GM23248 (cell line): ENCODE data around the gene REC8. TPM values are rescaled to one million over a fixed set of nuclear protein-coding genes. Genes with fewer than 3 reads are reported as not detected.

Experiments used
- DNase-seq: peaks from one replicate; pipeline ENCODE4 v3.0.0-alpha.2; 2015
- H2AFZ ChIP-seq: fragments of 200-600 bp; sonication (generic); 2 replicates; pipeline ENCODE4 v1.6.1; 2016; ENCODE audit warnings: antibody characterized with exemption
- H3F3A ChIP-seq: fragments of 200-600 bp; sonication (generic); 2 replicates; pipeline ENCODE4 v1.6.1; 2016; ENCODE audit warnings: mild to moderate bottlenecking, antibody characterized with exemption, mixed run types; ENCODE audit not compliant: insufficient read depth
- H3K27ac ChIP-seq: fragments of 200-600 bp; sonication (generic); 2 replicates; pipeline ENCODE4 v1.5.1; 2016; ENCODE audit warnings: mild to moderate bottlenecking
- H3K27me3 ChIP-seq: fragments of 200-600 bp; sonication (generic); replicated peaks from 2 replicates; pipeline ENCODE4 v1.6.1; 2016; ENCODE audit warnings: mild to moderate bottlenecking; ENCODE audit not compliant: insufficient read depth
- H3K36me3 ChIP-seq: fragments of 200-600 bp; sonication (generic); 2 replicates; pipeline ENCODE4 v1.6.1; 2016; ENCODE audit warnings: low read depth, mild to moderate bottlenecking
- H3K4me1 ChIP-seq: fragments of 200-600 bp; sonication (generic); 2 replicates; pipeline ENCODE4 v1.6.1; 2016; ENCODE audit warnings: mild to moderate bottlenecking; ENCODE audit not compliant: insufficient read depth
- H3K4me2 ChIP-seq: fragments of 200-600 bp; sonication (generic); one replicate; pipeline ENCODE4 v1.6.1; 2016; ENCODE audit warnings: mild to moderate bottlenecking; ENCODE audit not compliant: unreplicated experiment
- H3K4me3 ChIP-seq: fragments of 200-600 bp; sonication (generic); 2 replicates; pipeline ENCODE4 v1.5.1; 2016; ENCODE audit warnings: mild to moderate bottlenecking
- H3K79me2 ChIP-seq: fragments of 200-600 bp; sonication (generic); 2 replicates; pipeline ENCODE4 v1.6.1; 2016; ENCODE audit warnings: mild to moderate bottlenecking; ENCODE audit not compliant: insufficient read depth
- H3K9ac ChIP-seq: fragments of 200-600 bp; sonication (generic); 2 replicates; pipeline ENCODE4 v1.6.1; 2016; ENCODE audit warnings: mild to moderate bottlenecking
- H3K9me2 ChIP-seq: fragments of 200-600 bp; sonication (generic); 2 replicates; pipeline ENCODE4 v1.6.1; 2016; ENCODE audit warnings: mixed run types, mild to moderate bottlenecking, moderate library complexity; ENCODE audit not compliant: insufficient read depth
- H3K9me3 ChIP-seq: fragments of 200-600 bp; sonication (generic); one replicate; pipeline ENCODE4 v1.6.1; 2017; ENCODE audit warnings: low read depth
- H4K20me1 ChIP-seq: fragments of 200-600 bp; sonication (generic); 2 replicates; pipeline ENCODE4 v1.6.0; 2016; ENCODE audit not compliant: insufficient read depth
- EZH2 ChIP-seq: fragments of 200-600 bp; sonication (generic); IDR thresholded peaks from 2 replicates; pipeline ENCODE4 v1.6.1; 2018; ENCODE audit warnings: antibody characterized with exemption, mild to moderate bottlenecking; ENCODE audit not compliant: insufficient read depth, poor library complexity, severe bottlenecking
- EZH2phosphoT487 ChIP-seq: fragments of 200-600 bp; sonication (generic); IDR thresholded peaks from 2 replicates; pipeline ENCODE4 v1.6.1; 2018; ENCODE audit warnings: antibody characterized with exemption, moderate library complexity, mild to moderate bottlenecking, low read depth; ENCODE audit not compliant: insufficient read depth
- WGBS, 2 experiments: methylation state at CpG; one replicate each; pipeline ENCODE4 v1.1.6; 2015 to 2017; ENCODE audit warnings: low lambda C conversion rate in 2 of 2, low coverage in 1 of 2; ENCODE audit errors: missing lambda C conversion rate in 2 of 2; 5-methylcytosine and 5-hydroxymethylcytosine counted together
- in situ Hi-C: fragments of 300-500 bp; cut with MboI; formaldehyde crosslinking; loops from 2 replicates; pipeline ENCODE4 v1.15.0; 2020
- polyA plus RNA-seq: library from polyadenylated mRNA; unstranded; fragments of >200 nt; fragmentation: Nextera tagmentation; extraction: Ambion mirVana; gene quantifications from 2 replicates; pipeline ENCODE4 v1.2.1, GENCODE V29; 2016
- total RNA-seq: library from RNA; depleted of rRNA; stranded (reverse); fragments of >200 nt; shearing (Covaris generic); gene quantifications from 2 replicates; pipeline ENCODE4 v1.2.3, GENCODE V29; 2014

Gene REC8
- total and polyA plus RNA-seq, 2 experiments from 2014 or later, result 1.4 to 2.4 TPM

DNA sequence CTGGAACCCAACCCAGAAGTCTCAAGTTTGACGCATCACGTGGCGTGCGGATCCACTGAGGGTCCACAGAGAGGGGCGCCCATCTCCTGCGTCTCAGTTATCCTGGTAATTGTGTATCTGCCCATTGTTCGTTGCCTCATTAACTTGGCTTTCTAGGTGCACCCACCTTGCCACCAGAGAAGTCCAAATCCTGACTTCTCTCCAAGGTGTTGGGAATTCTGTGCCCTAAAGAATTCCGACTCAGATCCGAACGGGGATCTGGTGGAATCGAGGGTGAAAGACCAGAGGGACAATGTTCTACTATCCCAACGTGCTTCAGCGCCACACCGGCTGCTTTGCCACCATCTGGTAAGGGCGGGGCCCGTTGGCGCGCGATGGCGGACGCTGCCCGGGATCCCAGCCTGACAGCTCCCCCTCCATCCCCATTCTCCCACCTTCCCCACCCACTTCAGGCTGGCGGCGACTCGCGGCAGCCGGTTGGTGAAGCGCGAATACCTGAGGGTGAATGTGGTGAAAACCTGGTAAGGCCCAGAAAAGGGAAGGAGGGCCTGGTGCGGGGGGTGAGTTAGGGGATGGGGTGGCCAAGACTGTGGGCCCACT, 481 bp downstream of the REC8 start:
- Histone ChIP-seq H3K27me3 (no peaks in the 10 kb centered on the region), H3K36me3 (peaks cover 9% of the 10 kb centered on the region), H3K4me1 (no peaks in the 10 kb centered on the region), H3K9me3 (no peaks in the 10 kb centered on the region), H3K79me2 (no peaks in the 10 kb centered on the region), H3K9ac (no peak overlapping the region), H3F3A (no peaks in the 10 kb centered on the region; the same call in 1 of the 2 replicates), H3K4me3 (no peak overlapping the region), H4K20me1 (no peaks in the 10 kb centered on the region), H3K27ac (no peak overlapping the region), H2AFZ (no peak overlapping the region), H3K9me2 (no peaks in the 10 kb centered on the region), H3K4me2 (no peak overlapping the region)
- WGBS, 2 experiments, result 58 to 74% methylated on average over 24 to 30 of the region's 30 CpGs
- in situ Hi-C loops, result no loop called here
- TF ChIP-seq EZH2 (no peak), EZH2phosphoT487 (no peak)
- no peak for DNase-seq

DNA sequence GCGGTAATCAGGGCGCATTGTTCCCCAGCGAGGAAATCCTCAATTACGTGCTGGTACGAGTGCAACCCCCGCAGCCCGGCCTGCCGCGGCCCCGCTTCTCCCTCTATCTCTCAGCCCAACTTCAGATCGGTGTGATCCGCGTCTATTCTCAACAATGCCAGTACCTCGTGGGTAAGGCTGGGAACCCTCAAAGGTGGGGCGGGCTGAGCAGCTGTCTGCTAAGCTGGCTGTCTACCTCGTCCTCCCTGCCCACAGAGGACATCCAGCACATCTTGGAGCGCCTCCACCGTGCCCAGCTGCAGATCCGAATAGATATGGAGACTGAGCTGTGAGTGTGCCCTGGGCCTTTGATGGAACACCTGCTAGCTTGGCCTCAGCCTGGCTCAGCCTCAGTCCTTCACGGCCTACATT, 996 bp downstream of the REC8 start:
- Histone ChIP-seq H3K4me3 (no peak overlapping the region), H4K20me1 (no peaks in the 10 kb centered on the region), H3K27me3 (no peaks in the 10 kb centered on the region), H3K4me1 (no peaks in the 10 kb centered on the region), H3K9me2 (no peaks in the 10 kb centered on the region), H3K36me3 (peaks cover 4% of the 10 kb centered on the region; the same call in 1 of the 2 replicates), H3K4me2 (no peak overlapping the region), H3K27ac (no peak overlapping the region), H2AFZ (no peak overlapping the region), H3F3A (no peaks in the 10 kb centered on the region; the same call in 1 of the 2 replicates), H3K79me2 (no peaks in the 10 kb centered on the region), H3K9me3 (no peaks in the 10 kb centered on the region), H3K9ac (no peak overlapping the region)
- no peak for DNase-seq
- WGBS, 2 experiments, result 90 to 91% methylated on average over 17 to 20 of the region's 20 CpGs
- in situ Hi-C loops, result no loop called here
- TF ChIP-seq EZH2phosphoT487, result no peak
- TF ChIP-seq EZH2, result no peak

- DNase-seq, result no peak
- Histone ChIP-seq H3K36me3 (peaks cover 28% of the 10 kb centered on the region; the same call in 1 of the 2 replicates), H3F3A (peaks cover 22% of the 10 kb centered on the region), H3K9ac (no peak overlapping the region), H3K27ac (no peak overlapping the region), H3K4me1 (peaks cover 9% of the 10 kb centered on the region; the same call in 1 of the 2 replicates), H3K27me3 (no peaks in the 10 kb centered on the region), H3K9me2 (no peaks in the 10 kb centered on the region), H3K4me2 (no peak overlapping the region), H3K79me2 (no peaks in the 10 kb centered on the region), H4K20me1 (no peaks in the 10 kb centered on the region), H2AFZ (no peak overlapping the region), H3K9me3 (no peaks in the 10 kb centered on the region), H3K4me3 (no peak overlapping the region)
- TF ChIP-seq EZH2 (no peak), EZH2phosphoT487 (no peak)
- in situ Hi-C loops, result no loop called here
- WGBS, 2 experiments, result 91 to 92% methylated on average over 5 of the region's 5 CpGs
These were observed 4.7 kb downstream of the REC8 start for GRCh38 chr14:24176599-24176998.

GRCh38 chr14:24177041-24177825, 5.4 kb downstream of the REC8 start:
- peaks cover 22% of the 10 kb centered on the region for H3F3A ChIP-seq
- no peak overlapping the region for H3K4me3 ChIP-seq
- no peaks in the 10 kb centered on the region for H3K9me2 ChIP-seq
- H3K27ac ChIP-seq, result no peak overlapping the region
- H3K9ac ChIP-seq, result no peak overlapping the region
- TF ChIP-seq EZH2, result no peak
- no peak for TF ChIP-seq EZH2phosphoT487
- no peaks in the 10 kb centered on the region for H4K20me1 ChIP-seq
- WGBS, 2 experiments, result 83 to 85% methylated on average over 10 to 12 of the region's 12 CpGs
- H3K27me3 ChIP-seq, result no peaks in the 10 kb centered on the region
- no peak overlapping the region for H2AFZ ChIP-seq
- in situ Hi-C loops, result no loop called here
- no peak overlapping the region for H3K4me2 ChIP-seq
- peaks cover 28% of the 10 kb centered on the region; the same call in 1 of the 2 replicates for H3K36me3 ChIP-seq
- DNase-seq, result no peak
- H3K79me2 ChIP-seq, result no peaks in the 10 kb centered on the region
- no peaks in the 10 kb centered on the region for H3K9me3 ChIP-seq
- H3K4me1 ChIP-seq, result peaks cover 9% of the 10 kb centered on the region; the same call in 1 of the 2 replicates
